GM04504 (cell line): ENCODE results near the gene KIRREL1.
"Not testable (repeated sequence)": the region's sequence is repeated elsewhere in the genome, so short reads cannot be mapped to it uniquely, and the experiment has no call there.

Experiments used
- DNase-seq: peaks from one replicate; pipeline ENCODE4 v3.0.0-alpha.2; 2012; ENCODE audit warnings: low read depth

The KIRREL1 gene

DNA sequence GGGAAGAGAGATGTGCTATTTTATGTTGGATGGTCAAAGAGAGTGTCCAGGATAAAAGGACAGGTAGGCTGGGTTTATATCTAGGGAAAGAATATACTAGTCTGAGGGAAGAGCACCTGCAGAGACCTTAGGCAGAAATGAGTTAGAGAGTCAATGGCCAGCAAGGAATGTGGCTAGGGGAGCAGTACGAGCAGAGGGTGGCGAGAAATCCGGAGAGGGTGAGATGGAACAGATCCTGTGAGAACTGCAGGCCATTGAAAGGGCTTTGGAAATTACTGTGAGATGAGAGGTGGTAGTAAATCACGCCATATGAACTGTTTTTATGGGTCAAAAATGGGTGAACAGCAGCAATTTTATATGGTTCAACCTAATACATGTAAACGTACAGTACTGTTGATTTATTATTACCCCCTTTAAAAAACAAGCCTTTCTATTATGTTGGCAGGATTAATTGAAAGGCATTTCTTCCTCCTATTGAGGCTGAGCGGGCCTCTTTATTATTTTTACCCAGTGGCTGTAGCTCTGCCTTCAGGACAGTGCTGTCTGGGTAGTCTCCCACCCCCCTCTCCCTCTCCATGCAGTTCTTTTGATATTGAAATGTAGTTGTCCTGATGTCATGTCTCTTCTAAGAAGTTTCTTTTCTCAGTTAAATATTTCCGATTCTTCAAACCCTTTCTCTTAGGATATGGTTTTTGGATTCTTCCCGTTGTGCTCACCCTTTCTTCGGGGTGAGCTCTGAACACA, 112.1 kb downstream of the KIRREL1 start:
- no peak for DNase-seq

DNA sequence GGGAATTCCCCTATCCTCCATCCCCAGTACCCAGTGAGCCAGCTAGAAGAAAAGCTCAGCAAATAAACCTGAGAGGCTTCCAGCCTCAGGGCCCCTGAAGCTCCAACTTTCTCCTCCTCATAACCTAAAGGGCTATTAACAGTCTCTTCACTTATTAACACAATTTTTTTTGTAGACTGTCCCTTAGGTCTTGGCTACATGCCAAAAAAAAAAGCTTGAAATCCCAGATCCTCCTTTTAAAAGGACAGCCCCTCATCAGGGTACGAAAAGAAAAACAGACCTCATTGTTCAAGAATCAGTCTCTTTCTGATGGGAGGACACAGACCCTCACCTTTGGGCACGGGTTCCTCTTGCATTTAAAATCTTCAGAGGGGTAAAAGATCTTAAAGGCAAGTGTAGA, 114.5 kb downstream of the KIRREL1 start:
- DNase-seq = no peak

DNA sequence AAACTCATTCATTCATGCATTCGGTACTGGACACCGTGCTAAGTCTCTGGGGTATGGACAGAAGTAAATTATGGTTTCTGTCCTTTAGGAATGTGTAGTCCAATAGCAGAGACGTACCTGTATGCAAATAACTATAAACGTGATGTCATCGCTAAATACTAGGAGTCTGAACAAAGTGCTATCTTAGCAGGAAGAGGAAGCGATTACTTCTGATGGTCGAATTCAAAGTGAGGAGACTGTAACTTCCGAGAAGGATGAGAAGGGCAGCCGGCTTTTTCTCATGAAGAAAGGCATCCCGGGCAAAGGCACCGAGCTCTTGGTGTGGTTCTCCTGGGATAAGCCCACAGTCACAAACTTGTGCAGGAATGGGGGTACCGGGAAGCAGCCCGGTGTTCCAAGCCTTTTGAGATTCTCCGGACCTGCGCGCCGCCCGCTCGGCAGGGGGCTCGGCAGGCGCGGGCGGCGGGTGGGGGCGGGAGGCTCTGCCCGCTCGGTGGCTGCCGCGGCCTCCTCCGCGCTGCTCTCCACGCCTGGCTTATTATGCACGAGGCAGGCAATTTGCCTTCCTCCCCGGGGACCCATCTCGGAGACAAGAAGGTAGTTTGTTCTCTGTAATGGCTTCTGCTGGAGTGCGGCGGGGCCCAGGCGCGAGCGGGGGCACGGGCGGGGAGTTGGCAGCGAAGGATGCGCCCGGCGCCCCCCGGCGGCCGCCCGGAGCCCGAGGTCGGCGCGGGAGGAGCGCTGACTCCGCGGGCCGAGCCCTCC, 119.7 kb downstream of the KIRREL1 start:
- DNase-seq = no peak

DNA sequence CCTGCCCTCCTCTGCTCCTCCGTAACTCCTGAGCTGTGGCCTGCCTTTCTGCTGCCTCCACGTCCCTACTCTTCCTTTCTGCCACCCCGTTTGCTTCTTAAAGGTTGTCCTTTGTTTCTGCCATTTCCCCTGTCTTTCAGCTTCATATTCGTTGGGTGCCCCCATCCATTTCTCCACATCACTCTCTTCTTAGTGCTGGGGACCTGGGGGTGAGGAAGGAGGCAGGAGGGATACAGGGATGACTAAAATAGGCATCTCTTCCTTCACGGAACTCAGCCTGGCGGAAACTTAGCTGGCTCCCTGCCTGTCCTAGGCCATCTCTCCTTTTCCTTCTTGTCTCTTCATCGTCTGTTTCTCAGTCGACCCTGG, 120.3 kb downstream of the KIRREL1 start:
- DNase-seq = no peak

DNA sequence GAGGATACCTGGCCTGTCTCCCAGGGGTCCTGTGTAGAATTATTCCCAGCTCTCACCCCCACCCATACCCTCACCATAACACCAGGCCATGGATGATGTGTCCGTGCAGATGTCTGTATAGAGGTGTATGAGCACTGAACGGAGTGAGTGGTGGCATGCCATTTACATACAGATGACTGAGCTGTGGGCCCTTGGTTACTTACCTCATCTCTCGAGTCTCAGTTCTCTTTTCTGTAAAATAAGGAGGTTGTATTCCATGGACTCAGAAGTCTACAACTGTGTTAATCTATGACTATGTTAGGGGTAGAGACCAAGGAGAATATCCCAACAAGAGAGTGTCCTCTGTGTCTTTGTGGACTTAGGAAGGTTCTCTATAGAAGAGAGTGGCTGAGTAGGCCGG, 121.7 kb downstream of the KIRREL1 start:
- DNase-seq = no peak

DNA sequence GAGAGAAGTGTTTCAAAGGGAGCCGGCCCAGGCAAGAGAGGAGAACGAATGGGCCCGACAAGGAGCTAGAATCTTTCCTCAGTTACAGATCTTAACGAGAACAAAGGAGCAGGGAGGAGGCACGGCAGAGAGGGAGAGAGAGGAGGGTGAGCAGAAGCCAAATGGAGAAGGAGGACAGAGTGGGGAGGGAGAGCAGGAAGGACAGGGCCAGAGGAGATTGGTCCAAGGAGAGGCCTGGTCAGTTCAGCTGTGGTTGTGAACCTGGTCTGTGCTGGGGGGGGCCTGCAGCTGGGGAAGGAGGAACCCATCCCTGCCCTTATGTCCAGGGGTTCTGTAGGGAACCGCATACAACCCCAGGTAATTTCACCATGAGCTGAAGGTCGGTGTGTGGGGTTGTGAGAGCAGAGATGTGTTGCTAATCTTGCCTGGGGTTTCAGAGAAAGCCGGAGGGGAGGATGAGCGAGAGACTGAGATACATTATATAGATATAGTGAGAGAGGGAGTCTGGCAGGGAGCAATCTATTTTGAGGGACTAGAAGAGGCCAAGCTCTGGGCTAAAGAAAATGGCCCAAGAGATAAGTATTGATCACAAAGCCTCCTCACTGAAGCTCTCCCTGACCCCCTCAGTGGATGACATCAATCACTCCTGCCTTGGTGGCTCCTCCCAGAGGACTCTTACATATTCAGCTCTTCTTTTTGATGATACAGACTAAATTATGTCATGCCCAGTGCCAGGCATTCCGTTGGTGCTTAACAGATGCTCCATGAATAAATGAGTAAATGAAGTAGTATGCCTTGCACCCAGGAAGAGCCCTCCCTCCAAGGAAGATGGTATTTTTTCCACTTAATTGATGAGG, 123.1 kb downstream of the KIRREL1 start:
- DNase-seq = no peak

DNA sequence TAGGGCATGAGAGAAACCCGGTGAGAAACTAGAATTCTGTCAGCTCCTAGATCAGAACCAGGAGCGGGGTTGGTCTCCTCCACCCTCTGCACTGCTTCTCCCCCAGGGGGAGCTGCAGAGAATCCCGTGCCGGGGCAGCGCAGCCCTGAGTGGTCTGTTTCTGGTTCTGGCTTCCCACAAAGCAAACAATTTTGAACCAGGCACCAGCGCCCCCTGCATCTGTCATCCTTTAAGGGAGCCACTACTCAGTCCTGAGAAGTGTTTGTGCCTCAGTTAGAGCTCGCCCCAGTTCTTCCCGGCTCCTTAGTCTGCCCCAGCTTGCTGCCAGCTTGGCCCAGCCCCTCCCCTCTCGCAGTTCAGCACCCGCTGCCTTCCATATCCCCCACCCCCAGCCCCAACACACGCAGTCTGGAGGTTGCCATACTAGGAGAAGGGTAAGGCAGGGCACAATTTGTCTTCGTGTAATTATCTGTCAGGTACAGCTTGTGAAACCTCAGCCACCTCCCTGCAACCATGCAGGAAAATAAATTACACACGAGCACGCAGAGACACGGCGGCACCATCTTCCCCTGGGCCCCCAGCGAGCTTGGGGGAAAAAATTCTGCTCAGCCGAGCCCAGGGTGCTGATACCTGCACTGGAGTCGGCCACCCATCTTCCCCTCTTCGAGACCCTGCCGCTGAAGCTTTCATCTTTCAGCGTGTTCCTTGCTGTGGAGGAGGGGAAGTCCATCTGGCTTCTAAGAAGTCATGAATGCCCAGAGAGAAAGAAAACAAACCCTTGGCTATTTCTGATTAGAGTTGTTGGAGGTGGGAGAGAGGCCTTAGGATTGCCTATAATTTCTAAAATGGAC, 124.6 kb downstream of the KIRREL1 start:
- peak; percentile 16 for DNase-seq

DNA sequence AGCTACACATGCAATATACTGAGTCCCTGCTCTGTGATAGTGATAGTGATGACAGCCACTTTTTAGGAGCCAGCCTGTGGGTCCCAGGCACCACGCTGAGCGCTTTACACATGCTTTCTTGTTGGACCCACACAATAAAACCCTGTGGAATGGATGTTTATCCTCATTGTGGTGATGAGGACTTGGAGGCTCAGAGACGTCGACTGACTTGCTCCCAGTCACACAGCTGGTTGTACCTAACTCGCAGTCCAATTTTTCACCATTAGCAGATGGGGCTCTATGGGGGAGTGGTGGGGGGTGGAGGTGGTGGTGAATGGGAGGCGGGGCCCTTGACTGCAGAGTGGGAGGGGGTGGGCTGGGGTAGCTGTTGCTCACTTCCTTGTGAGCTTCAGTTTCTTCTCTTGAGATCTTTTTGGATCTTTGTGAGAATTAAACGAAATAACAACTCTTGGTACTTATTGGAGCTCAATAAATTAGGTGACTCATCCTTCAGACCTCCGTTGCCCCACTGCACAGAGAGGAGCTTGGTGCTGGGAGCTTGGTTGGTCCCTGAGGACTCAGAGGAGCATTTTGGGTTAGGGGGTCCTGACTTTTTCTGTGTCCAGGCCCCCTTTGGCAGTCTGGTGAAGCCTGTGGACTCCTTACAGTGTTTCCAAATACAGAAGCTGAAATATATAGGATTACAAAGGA, 125.4 kb downstream of the KIRREL1 start:
- no peak for DNase-seq

DNA sequence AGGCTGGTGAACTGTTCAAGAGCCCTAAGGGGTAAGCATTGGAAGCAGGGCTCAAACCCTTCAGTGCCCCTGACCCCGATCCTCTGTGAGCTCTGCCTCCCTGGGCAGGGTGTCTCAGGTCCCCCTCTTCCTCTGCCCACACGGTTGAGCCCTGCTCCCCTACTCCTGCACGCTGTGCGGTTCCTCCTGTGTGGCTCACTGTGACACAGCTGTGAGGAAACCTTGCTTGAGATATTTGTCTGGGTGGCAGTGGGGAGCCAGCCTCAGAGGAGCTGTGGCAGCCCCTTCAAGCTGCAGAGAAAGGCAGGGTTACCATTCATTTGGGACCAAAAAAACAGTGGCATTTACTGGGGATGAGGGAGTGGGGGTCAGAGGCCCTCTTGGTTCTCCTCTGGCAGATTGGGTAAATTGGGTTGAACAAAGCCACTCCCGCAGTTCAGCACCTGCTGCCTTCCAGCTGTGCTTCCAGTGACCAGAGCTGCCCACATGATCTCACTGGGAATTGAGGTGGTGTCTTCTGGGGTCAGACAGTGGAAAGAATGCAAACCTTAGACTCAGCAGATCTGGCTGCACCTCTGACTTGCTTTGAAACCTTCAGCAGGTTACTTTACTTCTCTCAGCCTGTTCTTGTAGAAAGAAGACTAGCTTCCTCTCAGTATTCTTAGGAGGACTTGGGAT, 126.7 kb downstream of the KIRREL1 start:
- no peak for DNase-seq

DNA sequence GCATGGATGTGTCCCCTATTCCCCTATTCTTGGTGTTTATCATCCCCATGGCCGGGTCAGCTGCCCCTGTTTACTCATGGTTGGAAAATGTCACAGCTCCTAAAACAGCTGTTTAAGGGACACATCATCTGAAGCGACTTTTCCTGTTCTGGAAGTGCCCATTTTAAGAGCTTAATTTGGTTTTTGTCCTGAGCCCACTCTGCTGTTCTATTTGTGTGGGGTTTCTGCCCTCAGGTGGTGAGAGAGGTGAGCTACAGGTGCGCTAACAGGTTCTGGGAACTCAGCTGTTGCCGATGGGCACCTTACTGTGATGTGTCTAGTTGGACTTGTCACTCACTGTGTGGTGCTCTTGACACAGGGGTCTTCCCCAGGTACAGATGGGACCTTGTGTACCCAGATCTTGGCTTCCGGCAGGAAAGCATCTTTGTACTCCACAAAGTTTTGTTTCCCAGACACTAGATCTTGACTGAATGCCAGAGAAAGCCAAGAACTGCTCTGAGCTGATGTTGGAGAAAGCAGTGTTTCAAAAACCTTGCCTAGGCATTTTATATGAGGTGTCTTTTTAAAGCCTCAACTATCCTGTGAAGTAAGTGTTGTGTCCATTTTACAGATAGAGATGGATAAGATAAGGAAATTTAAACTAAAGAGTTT, 128.3 kb downstream of the KIRREL1 start:
- DNase-seq = no peak

DNA sequence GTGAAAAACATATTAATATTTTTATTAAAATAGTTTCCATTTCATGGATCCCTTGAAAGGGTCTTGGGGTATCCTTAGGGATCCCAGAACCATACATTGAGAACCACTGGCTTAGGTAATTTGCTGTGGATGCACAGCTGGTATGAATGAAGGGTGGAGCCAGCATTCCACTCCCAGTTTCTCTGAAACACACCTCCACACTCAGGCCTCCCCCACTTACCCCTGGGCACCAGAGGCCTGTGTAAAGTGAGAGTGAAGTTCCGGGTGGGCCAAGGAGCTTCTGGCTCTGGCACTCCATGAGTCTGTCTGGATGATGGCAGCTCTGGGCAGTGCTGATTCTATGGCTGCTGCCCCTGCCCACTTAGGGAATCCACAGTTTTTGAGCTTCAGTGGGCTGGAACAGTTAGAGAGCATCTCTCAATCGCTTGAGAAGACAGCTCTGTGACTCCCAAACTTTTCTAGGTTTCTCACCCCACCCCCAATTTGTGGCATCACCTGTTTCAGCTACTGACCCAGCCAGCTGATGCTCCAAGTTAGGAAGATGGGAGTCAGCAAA, 129.5 kb downstream of the KIRREL1 start:
- no peak for DNase-seq

DNA sequence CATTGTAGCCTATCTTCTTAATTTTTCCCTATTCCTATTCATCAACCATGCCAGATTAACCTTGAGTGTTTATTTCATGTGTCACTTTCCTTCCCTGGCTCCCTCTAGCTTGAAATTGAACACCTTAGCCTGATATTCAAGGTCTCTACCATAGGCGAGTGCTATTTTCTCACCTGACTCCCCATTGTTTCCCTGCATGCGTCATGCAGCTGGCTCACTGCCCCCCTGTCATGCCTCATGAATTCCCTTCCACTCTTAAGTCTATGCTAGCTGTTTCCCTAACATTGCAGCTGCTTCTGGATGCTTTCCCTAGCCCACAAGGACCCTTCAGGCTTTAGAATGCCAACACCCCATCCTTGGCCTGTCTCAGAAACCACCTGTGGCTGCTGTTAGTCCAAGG, 130.6 kb downstream of the KIRREL1 start:
- DNase-seq = no peak

DNA sequence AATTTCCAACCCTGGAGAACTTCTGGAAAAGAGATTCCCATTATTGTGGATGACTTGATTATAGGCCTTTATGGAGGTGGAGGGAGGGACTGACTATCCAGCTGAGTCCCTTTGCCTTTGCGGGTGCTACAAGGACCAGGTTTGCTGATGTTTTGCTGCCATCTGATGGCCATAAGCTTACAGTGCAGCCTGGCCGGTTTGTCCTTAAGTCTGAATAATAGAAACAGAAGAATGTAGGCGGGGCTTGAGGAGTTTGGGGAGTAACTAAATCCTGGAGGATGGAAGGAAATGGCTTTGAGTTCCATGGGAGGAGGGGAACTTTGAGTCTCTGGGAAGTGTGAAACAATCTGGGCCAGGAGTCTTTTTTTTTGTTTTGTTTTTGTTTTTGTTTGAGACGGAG, 131.6 kb downstream of the KIRREL1 start:
- peak; percentile 83 for DNase-seq

DNA sequence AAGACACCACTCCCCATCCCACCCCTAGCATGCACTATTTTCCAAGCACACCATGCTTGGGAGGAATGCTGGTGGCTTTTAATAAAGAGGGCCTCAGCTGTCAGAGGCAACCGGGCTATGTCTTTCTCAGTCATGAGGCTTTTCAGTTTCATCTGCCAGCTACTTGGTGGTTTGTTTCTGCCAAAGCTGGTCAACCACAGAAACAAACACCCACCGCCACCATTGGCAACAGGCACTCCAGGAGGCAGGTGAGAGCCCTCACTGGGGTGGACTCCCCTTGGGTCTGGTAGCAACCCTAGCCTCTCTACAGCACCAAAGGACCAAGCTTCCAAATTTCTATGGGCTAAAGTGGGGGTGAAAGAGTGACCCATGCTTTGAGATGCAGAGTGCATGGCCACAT, 133.0 kb downstream of the KIRREL1 start:
- no peak for DNase-seq

DNA sequence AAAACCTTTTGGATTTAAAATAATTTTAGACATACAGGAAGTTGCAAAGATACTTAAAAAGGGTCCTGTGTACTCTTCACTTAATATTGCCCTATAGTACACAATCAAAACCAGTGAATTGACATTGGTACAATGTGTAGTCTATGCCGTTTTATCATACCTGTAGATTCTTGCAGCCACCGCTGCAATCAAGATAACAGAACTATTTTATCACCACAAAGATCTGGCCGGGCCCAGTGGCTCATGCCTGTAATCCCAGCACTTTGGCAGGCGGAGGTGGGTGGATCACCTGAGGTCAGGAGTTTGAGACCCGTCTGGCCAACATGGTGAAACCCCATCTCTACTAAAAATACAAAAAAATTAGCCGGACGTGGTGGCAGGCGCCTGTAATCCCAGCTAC, 135.1 kb downstream of the KIRREL1 start:
- DNase-seq = not testable (repeated sequence)

DNA sequence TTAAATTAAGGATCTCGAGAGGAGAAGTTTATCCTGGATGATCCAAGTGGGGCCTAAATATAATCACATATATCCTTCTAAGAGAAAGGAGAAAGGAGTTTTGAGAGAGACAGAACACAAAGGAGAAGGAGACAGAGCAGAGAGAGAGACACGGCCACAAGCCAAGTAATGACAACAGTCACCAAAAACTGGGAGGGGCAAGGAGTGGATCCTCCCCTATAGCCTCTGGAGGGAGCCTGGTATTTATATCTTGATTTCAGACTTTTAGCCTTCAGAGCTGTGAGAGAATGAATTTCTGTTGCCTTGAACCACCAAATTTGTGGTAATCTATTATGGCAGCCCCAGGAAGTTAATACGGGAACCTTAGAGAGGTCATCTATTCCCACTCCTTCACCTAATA, 137.8 kb downstream of the KIRREL1 start:
- DNase-seq = no peak

DNA sequence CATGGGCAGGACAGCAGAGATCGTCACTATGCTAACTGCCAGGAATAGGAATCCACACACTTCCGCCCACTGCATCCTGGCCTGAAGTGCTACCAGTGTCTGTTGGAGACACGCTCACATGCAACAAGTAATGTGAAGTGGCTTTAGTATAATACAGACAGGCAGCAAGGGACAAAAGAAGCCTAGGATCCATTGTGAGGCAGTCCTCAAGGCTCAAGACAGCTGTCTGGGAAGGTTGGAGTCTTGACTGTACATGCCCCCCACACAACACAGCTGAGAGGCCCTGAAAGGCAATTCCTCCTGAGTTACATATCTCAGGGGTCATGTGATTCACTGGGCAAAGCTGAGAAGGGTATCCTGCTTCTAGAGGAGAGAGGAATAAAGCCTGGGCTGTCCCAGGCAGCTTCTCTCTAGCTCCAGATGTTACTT, 147.3 kb downstream of the KIRREL1 start:
- DNase-seq = no peak

DNA sequence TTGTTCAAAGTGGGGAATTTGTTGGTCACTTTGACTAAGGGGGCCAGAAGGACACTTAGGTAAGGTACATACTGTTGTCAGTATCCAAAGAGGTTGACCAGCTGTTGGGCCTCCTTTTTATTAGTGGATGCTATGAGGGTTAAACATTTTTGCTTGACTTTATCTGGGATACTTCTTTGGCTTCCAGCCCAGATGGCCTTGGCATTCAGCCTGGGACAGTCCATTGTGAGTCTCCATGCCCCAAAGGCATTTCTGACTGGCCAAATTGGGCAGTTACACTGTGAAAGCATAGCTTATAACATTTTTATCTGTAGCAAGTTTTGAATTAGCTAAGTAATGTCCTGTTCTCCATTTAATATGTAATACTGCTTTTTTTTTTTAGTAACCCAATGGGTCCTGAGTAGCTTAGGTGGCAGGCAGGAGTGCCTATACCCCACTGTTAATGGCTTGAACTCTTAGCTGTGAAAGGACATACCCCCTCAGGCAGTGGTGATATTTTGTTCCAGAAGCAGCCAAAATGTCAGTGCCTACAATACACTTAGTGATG, 151.8 kb downstream of the KIRREL1 start:
- peak; percentile 52 for DNase-seq

DNA sequence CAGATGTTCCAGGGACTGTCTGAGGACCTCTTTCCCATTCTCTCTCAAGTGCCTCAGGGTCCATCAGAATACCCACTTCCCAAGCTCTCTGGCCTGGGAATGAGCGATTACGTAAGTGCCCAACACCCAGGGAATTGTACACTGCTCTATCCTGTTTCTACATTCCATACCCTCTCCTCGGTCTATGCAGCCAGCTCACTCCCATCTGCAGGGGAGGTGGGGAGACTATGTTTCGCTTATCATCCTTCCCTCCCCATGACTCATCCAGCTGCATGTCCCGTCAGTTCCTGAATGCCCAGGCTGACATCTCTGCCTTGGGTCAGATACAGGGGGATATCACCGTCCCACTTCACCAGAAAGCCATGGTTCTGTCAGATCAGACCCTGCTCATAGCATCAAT, 152.7 kb downstream of the KIRREL1 start:
- no peak for DNase-seq
